GM19025 (cell line): ENCODE results near the gene STK40.

ENCODE experiments used
- ATAC-seq: cut with Tn5 transposase; IDR thresholded peaks from one replicate; pipeline ENCODE4 v1.9.1; 2021; ENCODE audit warnings: mild to moderate bottlenecking, low read depth, moderate library complexity; ENCODE audit not compliant: unreplicated experiment

STK40 gene

GRCh38 chr1:36346741-36347370 lies 38.9 kb downstream of the STK40 start:
- ATAC-seq = no peak

GRCh38 chr1:36345353-36345752 lies 40.4 kb downstream of the STK40 start:
- no peak for ATAC-seq

DNA sequence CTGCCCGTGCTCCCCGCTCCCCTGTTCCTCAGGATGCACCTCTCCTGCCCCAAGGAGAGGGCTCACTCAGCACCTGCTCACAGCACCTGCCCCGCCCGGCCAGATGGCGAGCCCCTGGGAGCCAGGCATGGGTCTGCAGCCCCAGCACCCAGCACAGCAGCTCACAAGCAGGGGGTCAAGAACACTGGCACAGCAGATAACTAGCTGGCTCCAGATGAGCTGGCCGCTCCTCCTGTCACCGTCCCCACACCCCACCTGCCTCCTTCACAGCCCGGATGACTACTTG lies 41.4 kb downstream of the STK40 start:
- ATAC-seq = no peak

- ATAC-seq = no peak
These were observed 41.9 kb downstream of the STK40 start for GRCh38 chr1:36343651-36344394.

GRCh38 chr1:36342426-36343185 lies 43.1 kb downstream of the STK40 start:
- ATAC-seq = no peak

GRCh38 chr1:36341626-36342320 lies 44.0 kb downstream of the STK40 start:
- no peak for ATAC-seq

- ATAC-seq = no peak
These were observed 46.1 kb downstream of the STK40 start for GRCh38 chr1:36339615-36340014.

DNA sequence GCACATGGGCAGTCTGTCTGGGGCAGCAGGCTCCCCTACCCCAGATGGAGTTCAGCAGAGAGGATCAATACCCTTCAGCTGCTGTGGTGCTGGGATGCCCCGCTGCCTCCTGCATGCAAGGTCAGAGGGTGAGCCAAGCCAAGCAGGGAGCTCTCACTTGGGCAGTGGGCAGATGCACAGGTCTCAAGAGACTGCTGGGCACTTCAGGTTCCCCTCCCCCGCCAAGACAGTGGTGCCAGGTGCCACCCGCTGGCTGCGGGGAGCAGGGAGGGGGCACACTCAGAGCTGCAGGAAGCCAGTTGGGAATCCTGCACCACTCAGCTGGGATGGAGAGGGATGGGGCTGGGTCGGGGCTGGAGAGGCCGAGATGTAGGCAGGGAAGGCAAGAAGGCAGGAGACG lies 46.5 kb downstream of the STK40 start:
- ATAC-seq = no peak

DNA sequence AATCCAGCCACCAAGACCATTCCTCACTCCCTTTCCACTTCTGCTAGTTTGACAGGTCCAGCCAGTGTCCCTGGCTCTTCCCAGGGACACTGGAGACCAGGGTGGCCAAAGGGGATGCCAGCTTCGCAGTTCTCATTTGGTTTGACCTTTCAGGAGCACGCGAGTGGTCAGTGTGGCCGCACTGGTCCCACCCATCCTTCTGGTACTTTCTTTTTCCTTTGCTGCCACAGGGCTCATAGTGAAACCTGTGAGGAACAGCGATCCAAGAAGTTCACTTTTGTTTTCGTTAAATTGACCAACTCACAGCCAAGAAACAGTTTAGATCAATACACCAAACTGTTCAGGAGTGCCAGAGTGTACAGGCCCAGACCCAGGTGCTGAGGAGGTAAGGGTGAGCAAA lies 47.9 kb downstream of the STK40 start:
- no peak for ATAC-seq

GRCh38 chr1:36330940-36331339 lies 54.8 kb downstream of the STK40 start:
- ATAC-seq = no peak

GRCh38 chr1:36329817-36330216 lies 55.9 kb downstream of the STK40 start:
- no peak for ATAC-seq

- no peak for ATAC-seq
These were observed 57.0 kb downstream of the STK40 start for GRCh38 chr1:36328713-36329112.

GRCh38 chr1:36328088-36328480 lies 57.6 kb downstream of the STK40 start:
- no peak for ATAC-seq

GRCh38 chr1:36327421-36328087 lies 58.2 kb downstream of the STK40 start:
- no peak for ATAC-seq

GRCh38 chr1:36326499-36326898 lies 59.2 kb downstream of the STK40 start:
- no peak for ATAC-seq

- no peak for ATAC-seq
These were observed 61.4 kb downstream of the STK40 start for GRCh38 chr1:36324353-36324703.

GRCh38 chr1:36323636-36324352 lies 61.9 kb downstream of the STK40 start, which contains the start of gene EVA1B:
Gene EVA1B (minus strand): TSS chr1:36323645. CDS start chr1:36323037, 608 bp downstream.
- no peak for ATAC-seq

DNA sequence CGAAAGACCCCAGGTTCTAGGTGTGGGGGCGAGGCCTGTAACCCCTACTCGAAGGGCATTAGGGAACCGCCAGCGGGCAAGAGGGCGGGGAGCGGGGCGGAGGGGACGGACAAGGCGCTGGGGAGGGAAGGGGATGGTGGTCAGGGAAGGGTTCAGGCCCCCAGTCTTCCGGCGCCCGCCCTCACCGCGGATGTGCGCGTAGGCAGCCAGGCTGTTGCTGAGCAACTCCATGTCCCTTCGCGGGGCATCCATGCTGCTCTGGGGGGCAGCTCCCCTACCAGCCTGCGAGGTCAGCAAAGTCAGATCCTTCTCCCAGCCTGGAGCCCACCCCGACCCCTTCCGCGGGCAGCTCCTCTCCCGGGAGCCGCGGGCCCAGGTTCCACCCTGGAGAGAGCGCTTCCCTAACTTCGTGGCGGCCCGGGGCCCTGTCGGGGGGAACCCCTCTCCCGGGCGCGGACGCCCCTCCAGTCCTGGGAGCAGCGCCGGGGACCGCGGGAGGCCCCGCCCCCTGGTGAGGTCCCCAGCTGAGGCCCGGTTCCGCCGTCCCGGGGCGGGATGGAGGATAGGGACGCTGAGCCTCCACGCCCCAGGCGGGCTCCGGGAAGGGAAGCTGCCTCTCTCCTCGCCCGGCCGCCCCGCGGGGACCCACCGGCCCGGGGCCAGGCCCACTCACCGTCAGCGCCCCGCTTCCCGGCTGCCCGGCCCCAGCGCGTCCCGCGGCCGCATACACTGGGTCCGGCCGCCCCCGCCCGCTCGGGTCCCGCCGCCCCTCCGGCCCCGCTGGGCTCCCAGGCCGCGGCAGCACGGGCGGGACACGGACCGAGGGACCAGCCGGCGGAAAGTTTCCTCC lies 62.7 kb downstream of the STK40 start:
- ATAC-seq = no peak
